WI38 (cell line): ENCODE data around the gene IRAK1.

Experiments used
- H3K4me3 ChIP-seq: 2 replicates; pipeline ENCODE4 v1.5.1; 2011; ENCODE audit warnings: low read depth, mild to moderate bottlenecking, control low read depth, low read length
- TF ChIP-seq, protein P1 (sequence below): IDR thresholded peaks from 2 replicates; pipeline ENCODE4 v1.5.1; 2012; ENCODE audit warnings: low read depth, mild to moderate bottlenecking, control low read depth, low read length

The IRAK1 gene

DNA sequence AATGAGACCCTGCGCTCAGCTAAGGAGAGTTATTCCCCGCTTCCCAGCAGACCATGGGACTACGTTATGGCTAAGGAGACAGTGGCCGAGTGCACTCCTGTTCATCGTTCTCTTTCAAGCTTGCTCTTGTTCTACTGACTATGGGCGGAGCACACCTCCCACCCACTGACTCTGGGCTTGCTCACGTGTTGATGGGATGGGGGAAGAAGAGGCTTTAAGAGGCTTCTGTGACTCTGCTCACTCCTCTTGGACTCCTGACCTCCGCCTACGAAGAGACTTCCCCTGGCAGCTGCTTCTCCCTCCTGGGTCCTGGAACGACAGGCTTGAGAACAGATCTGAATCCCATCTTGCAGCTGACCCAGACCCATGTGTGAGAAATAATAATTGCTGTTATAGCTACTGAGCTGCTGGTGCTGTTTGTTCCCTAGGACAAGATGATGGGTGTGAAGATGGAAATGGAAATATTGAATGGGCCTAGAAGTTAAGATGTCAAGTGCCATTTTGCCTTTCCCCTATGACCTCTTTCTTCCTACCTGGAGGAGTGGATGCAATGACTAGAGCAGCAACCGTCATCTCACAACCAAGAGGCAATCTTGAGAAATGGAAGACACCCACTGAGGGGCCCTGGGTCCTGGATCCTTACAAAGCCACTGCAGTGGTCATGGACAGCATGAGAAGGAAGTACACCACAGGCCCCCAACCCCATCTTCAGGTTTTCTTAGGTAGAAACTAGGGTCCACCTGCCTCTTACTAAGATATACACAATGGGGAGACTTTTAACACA lies 38.7 kb upstream of the IRAK1 start:
- TF ChIP-seq, protein P1, sequence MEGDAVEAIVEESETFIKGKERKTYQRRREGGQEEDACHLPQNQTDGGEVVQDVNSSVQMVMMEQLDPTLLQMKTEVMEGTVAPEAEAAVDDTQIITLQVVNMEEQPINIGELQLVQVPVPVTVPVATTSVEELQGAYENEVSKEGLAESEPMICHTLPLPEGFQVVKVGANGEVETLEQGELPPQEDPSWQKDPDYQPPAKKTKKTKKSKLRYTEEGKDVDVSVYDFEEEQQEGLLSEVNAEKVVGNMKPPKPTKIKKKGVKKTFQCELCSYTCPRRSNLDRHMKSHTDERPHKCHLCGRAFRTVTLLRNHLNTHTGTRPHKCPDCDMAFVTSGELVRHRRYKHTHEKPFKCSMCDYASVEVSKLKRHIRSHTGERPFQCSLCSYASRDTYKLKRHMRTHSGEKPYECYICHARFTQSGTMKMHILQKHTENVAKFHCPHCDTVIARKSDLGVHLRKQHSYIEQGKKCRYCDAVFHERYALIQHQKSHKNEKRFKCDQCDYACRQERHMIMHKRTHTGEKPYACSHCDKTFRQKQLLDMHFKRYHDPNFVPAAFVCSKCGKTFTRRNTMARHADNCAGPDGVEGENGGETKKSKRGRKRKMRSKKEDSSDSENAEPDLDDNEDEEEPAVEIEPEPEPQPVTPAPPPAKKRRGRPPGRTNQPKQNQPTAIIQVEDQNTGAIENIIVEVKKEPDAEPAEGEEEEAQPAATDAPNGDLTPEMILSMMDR = no peak
- no peak overlapping the region for H3K4me3 ChIP-seq

DNA sequence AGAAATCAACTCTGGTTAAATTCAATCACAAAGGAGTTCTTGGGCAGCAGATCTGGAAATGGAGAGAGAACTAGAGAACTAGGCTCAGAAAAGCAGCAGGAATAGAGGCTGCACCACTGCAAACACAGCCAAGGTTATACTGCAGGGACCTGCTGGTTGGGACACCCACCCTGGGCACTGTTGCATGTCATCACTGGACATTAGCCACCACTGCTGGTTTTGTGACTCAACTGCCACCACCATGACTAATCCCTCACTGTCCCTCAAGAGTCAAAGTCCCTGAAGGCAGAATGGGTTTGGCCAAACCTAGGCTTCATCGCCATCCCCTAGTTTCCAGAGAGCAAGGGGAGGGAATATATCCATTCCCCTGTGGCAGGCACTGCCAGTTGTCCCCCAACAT lies 38.1 kb upstream of the IRAK1 start:
- TF ChIP-seq, protein P1 = no peak
- no peak overlapping the region for H3K4me3 ChIP-seq

DNA sequence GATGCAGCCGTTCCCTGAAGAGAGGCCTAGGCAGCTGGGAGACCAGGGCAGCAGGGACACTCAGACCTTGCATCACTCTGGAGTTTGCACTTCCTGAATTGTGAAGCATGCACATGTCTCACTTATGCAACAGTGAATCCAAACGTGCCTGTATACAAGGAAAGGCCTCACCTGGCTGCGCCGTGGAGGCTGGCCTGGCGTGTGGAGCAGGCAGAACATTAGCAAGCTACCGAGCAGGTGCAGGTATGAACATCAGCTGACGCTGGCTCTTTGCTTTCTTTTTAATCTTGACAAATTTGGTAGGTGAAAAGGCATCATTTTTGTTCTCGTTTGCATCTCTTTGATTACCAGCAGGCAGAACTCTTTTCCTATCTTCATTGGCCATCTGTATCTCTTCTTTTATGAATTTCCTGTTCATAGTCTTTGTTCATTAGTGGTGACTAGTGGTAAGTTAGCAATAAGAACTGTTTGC lies 37.1 kb upstream of the IRAK1 start:
- H3K4me3 ChIP-seq = no peak overlapping the region
- TF ChIP-seq, protein P1 = no peak

DNA sequence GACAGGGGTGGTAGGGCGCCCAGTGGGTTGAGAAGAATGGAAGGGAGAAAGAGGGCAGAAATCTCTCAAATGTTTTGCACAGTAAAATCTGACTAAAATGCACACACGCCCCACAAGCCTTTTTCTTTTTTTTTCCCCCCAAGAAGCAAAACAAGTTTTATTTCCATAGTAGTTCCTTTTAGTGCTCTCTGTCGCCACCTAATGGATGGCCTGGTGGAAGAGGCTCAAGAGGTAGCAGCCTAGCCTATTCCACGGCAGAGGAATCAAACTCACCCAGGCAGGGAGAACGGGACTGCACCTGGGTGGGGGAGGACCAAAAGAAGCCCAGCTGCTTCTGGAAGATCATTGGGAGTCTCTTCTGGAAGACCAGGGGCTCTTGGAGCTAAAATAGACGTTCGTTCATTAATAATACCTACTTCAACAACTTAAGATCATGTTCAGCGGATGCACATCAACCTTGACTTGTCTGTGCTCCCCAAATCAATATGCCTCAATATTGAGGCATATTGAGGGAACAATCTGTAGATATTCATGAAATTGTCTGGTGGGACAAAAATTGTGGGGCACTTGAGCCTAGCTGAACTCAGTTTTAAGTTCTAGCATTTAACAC lies 31.6 kb upstream of the IRAK1 start:
- no peak overlapping the region for H3K4me3 ChIP-seq
- TF ChIP-seq, protein P1 = peak; percentile 79

- no peak overlapping the region for H3K4me3 ChIP-seq
- TF ChIP-seq, protein P1 = no peak
Observed at GRCh38 chrX:154050113-154050495, 30.4 kb upstream of the IRAK1 start.

DNA sequence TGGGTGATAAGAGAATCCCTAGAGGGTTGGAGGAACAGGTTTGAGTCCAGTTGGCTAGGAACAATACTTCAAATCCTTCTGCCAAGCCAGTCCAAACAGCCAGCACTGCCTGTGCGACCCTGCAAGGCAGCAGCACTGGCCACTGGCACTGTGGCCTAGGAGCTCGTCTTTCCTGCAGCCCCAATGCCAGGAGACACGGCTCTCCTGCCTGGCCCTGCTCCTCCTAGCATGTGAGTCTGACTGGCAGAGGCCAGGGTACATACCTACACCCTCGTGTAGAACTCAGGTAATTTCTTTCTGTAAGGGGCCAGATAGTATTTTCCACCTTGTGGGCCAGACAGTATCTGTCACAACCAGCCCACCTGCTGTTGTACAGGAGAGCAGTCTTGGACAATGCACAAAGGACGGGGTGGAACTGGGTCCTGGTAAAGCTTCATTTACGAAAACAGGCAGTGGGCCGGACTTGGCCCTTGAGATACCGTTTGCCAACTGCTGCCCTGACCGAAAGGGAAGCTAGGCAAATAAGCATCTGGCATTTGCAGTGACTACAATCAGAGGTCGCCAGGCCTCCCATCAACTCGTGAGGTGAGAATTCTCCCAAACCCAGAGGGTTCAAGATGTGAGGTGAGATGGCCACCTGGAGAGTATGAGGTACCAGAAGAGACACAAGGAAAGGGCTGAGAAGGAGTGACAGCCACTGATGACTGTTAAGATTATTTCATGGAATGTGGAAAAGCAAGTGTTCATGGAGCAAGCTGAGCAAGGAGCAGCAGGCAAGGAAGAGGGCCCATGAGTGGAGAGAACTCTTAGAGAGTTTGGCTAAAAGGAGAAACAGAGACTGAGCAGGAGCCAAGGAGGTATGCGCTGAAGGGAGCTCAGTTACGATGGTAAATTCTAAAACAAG lies 29.8 kb upstream of the IRAK1 start:
- TF ChIP-seq, protein P1 = no peak
- H3K4me3 ChIP-seq = no peak overlapping the region

DNA sequence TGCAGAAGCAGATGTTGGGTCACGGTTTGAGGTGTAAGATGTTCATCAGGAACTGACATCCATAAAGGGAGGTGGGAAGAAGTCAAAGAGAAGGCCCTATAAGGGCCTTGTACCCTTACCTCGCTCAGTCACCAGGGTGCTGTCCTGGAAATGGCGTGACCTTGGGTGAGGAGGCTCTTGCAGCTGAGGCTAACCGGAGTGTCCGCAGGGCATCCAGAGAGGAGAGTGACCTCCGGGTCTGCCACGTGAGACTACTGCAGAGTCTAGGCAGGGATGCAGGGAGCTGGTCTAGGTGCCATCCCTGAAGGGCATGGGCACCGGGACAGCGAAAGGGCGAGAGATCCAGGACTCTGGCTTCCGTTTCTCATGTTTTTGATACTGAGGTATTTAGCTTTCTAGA lies 28.7 kb upstream of the IRAK1 start:
- no peak overlapping the region for H3K4me3 ChIP-seq
- TF ChIP-seq, protein P1 = no peak
